Mammary epithelial cell (primary cell): ENCODE results near the gene TOX3.

Source experiments
- CTCF ChIP-seq, 2 donors: IDR thresholded peaks in 1 of 2; conservative IDR thresholded peaks in 1 of 2; 2 replicates each; pipeline ENCODE4 v1.5.1; 2011 to 2012; ENCODE audit warnings: inconsistent platforms in 2 of 2, low read length in 2 of 2, mild to moderate bottlenecking in 2 of 2, control low read depth in 1 of 2, low read depth in 1 of 2; ENCODE audit not compliant: insufficient read depth in 1 of 2; ENCODE audit errors: extremely low read depth in 1 of 2
- EZH2 ChIP-seq: IDR thresholded peaks from 2 replicates; pipeline ENCODE4 v1.6.1; 2012; ENCODE audit warnings: low read length, inconsistent platforms, borderline replicate concordance

GRCh38 chr16:52528393-52529065 is 18.4 kb downstream of the TOX3 start:
- TF ChIP-seq CTCF (conservative IDR thresholded peaks at IDR 0.05 in 1 of 2, IDR thresholded peaks at IDR 0.05 in 1 of 2; ENCODE audit: extremely low read depth in 1 of 2, insufficient read depth in 1 of 2, low read depth in 1 of 2, low read length in 2 of 2) (no peak), EZH2 (no peak)
